ENCODE measurements around the gene DUSP19. TPM values are rescaled to one million over a fixed set of nuclear protein-coding genes. Genes with fewer than 3 reads are reported as not detected.

The DUSP19 gene
- total and polyA plus RNA-seq, 4 donors = 0.27 to 2.2 (median 0.68) TPM

GRCh38 chr2:183081911-183082310 lies 3.4 kb downstream of the DUSP19 start (continued):
- TF ChIP-seq, protein P1, sequence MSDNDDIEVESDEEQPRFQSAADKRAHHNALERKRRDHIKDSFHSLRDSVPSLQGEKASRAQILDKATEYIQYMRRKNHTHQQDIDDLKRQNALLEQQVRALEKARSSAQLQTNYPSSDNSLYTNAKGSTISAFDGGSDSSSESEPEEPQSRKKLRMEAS (IDR thresholded peaks at IDR 0.05) = no peak

DNA sequence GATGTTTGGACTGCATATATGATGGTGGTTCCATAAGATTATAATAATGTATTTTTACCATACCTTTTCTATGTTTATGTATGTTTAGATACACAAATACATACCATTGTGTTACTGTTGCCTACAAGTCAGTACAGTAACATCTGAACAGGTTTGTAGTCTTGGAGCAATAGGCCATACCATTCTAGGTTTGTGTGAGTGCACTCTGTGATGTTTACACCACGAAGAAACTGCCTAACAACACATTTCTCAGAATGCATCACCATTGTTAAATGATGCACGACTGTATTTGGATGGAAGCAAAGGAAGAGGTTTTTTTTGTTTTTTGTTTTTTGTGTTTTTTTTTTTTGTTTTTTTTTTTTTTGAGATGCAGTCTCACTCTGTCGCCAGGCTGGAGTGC lies 9.5 kb downstream of the DUSP19 start:
- no peak for DNase-seq (ENCODE audit: low spot score)
- Histone ChIP-seq H3K27ac (ENCODE audit: low read depth in 1 of 2, low read length in 2 of 2) (no peak overlapping the region), H3K27me3 (ENCODE audit: control insufficient read depth in 4 of 4, insufficient read depth in 4 of 4, low read length in 3 of 4) (no peaks in the 10 kb centered on the region), H3K9me3 (ENCODE audit: control insufficient read depth in 4 of 4, low read length in 3 of 4) (no peaks in the 10 kb centered on the region), H3K36me3 (ENCODE audit: control insufficient read depth in 4 of 4, insufficient read depth in 3 of 4, low read depth in 1 of 4, low read length in 3 of 4) (no peaks in the 10 kb centered on the region), H3K9ac (ENCODE audit: low read depth in 1 of 2, low read length in 2 of 2) (no peak overlapping the region), H3K4me1 (ENCODE audit: control insufficient read depth in 4 of 4, insufficient read depth in 4 of 4, low read length in 3 of 4) (peaks cover 0 to 3% (median 0%) of the 10 kb centered on the region in 4 donors), H3K4me3 (ENCODE audit: low read depth in 1 of 3, low read length in 3 of 3) (no peak overlapping the region)
- TF ChIP-seq EGR1 (IDR thresholded peaks at IDR 0.05; ENCODE audit: low read depth in 2 of 2) (no peak), GABPA (IDR thresholded peaks at IDR 0.05 in 1 of 2, conservative IDR thresholded peaks at IDR 0.05 in 1 of 2) (no peak), FOXA2 (IDR thresholded peaks at IDR 0.05) (no peak), NR2F2 (IDR thresholded peaks at IDR 0.05) (no peak), SP1 (IDR thresholded peaks at IDR 0.05) (no peak), RXRA (IDR thresholded peaks at IDR 0.05) (no peak), JUND (IDR thresholded peaks at IDR 0.05) (no peak), FOXA1 (IDR thresholded peaks at IDR 0.05) (no peak), YY1 (IDR thresholded peaks at IDR 0.05) (no peak), HNF4A (conservative IDR thresholded peaks at IDR 0.05) (no peak), TAF1 (conservative IDR thresholded peaks at IDR 0.05) (no peak), RAD21 (IDR thresholded peaks at IDR 0.05) (no peak), HNF4G (IDR thresholded peaks at IDR 0.05) (no peak)
- TF ChIP-seq, protein P1 (IDR thresholded peaks at IDR 0.05) = no peak
- TF ChIP-seq, protein P2, sequence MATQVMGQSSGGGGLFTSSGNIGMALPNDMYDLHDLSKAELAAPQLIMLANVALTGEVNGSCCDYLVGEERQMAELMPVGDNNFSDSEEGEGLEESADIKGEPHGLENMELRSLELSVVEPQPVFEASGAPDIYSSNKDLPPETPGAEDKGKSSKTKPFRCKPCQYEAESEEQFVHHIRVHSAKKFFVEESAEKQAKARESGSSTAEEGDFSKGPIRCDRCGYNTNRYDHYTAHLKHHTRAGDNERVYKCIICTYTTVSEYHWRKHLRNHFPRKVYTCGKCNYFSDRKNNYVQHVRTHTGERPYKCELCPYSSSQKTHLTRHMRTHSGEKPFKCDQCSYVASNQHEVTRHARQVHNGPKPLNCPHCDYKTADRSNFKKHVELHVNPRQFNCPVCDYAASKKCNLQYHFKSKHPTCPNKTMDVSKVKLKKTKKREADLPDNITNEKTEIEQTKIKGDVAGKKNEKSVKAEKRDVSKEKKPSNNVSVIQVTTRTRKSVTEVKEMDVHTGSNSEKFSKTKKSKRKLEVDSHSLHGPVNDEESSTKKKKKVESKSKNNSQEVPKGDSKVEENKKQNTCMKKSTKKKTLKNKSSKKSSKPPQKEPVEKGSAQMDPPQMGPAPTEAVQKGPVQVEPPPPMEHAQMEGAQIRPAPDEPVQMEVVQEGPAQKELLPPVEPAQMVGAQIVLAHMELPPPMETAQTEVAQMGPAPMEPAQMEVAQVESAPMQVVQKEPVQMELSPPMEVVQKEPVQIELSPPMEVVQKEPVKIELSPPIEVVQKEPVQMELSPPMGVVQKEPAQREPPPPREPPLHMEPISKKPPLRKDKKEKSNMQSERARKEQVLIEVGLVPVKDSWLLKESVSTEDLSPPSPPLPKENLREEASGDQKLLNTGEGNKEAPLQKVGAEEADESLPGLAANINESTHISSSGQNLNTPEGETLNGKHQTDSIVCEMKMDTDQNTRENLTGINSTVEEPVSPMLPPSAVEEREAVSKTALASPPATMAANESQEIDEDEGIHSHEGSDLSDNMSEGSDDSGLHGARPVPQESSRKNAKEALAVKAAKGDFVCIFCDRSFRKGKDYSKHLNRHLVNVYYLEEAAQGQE (IDR thresholded peaks at IDR 0.05) = no peak
- 88% methylated on average over 3 of the region's 3 CpGs for WGBS

DNA sequence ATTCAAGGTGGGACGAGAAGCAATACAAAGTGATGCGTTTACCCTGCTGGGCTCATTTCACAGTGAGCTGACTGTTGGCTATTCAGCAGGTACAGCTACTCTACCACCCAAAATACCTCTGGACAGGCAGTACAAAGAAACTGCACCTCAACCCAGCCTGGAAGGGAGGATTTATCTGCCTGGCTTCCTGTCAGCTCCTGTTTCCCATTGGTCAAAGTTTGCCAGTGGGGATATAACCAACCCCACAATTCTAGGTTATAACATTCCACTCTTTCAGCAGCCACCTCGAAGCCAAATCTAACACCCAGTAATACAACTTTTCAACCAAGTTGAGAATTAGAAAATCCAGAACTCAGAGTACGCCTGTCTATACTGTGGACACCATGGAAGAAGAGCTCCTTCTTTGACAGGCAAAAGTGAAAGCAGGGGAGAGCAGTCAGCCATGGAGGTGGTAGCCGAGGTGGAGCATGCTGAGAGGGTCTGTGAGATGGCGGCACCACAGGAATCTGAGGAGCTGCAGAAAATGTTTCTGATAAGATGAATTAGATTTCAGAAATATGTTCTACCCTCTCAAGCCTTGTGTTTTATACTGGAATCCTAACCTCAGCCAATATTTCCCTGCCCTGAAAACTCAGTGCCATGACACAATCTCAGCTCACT lies 10.8 kb downstream of the DUSP19 start:
- H3K4me1 ChIP-seq (ENCODE audit: control insufficient read depth in 4 of 4, insufficient read depth in 4 of 4, low read length in 3 of 4) = peaks cover 0 to 3% (median 0%) of the 10 kb centered on the region in 4 donors
- TF ChIP-seq HNF4A (conservative IDR thresholded peaks at IDR 0.05) (no peak), RAD21 (IDR thresholded peaks at IDR 0.05) (no peak), SP1 (IDR thresholded peaks at IDR 0.05) (no peak), YY1 (IDR thresholded peaks at IDR 0.05) (no peak), EGR1 (IDR thresholded peaks at IDR 0.05; ENCODE audit: low read depth in 2 of 2) (no peak)
- no peaks in the 10 kb centered on the region for H3K27me3 ChIP-seq (ENCODE audit: control insufficient read depth in 4 of 4, insufficient read depth in 4 of 4, low read length in 3 of 4)
- no peaks in the 10 kb centered on the region for H3K9me3 ChIP-seq (ENCODE audit: control insufficient read depth in 4 of 4, low read length in 3 of 4)
- no peaks in the 10 kb centered on the region for H3K36me3 ChIP-seq (ENCODE audit: control insufficient read depth in 4 of 4, insufficient read depth in 3 of 4, low read depth in 1 of 4, low read length in 3 of 4)
- 93% methylated on average over 6 of the region's 6 CpGs for WGBS
- H3K4me3 ChIP-seq (ENCODE audit: low read depth in 1 of 3, low read length in 3 of 3) = no peak overlapping the region
- DNase-seq (ENCODE audit: low spot score) = no peak
- no peak overlapping the region for H3K27ac ChIP-seq (ENCODE audit: low read depth in 1 of 2, low read length in 2 of 2)
- no peak overlapping the region for H3K9ac ChIP-seq (ENCODE audit: low read depth in 1 of 2, low read length in 2 of 2)

Measured in liver (tissue), 9 donors.